Peyer's patch (tissue), 4 donors: Measurements from ENCODE around the gene CTXN3.

Source experiments
- POLR2A ChIP-seq, 2 donors: fragments of 450-650 bp; IDR thresholded peaks; one replicate each; pipeline ENCODE4 v1.5.1; 2017; ENCODE audit warnings: antibody characterized with exemption in 2 of 2, mild to moderate bottlenecking in 2 of 2, moderate library complexity in 2 of 2
- TF ChIP-seq, protein P1 (sequence below), 6 experiments: fragments of 450-650 bp in 4 of 6; fragments of 200-600 bp in 2 of 6; sonication (generic) in 1 of 6; IDR thresholded peaks; one replicate each; pipeline ENCODE4 v1.5.1; 2017 to 2019; ENCODE audit warnings: antibody characterized with exemption in 6 of 6, mild to moderate bottlenecking in 3 of 6, moderate library complexity in 1 of 6

DNA sequence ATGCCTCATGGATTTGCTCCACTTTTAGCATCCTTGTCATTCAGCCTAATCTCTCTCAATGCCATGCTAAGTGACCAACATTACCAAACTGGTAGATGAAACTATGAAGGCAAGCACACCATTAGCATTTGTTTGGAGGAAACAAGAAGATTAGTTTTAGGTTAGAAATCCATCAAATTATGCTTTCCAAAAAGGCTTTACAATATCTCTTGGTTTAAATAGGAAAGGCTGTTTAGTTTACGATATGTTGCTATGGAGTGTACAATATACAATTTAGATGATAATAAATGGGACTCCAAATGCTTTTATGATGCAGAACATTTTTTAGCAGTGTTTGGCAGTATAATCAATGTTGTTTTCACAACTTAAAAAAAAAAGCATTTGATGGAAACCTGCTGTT lies 47.8 kb upstream of the CTXN3 start:
- TF ChIP-seq, protein P1, sequence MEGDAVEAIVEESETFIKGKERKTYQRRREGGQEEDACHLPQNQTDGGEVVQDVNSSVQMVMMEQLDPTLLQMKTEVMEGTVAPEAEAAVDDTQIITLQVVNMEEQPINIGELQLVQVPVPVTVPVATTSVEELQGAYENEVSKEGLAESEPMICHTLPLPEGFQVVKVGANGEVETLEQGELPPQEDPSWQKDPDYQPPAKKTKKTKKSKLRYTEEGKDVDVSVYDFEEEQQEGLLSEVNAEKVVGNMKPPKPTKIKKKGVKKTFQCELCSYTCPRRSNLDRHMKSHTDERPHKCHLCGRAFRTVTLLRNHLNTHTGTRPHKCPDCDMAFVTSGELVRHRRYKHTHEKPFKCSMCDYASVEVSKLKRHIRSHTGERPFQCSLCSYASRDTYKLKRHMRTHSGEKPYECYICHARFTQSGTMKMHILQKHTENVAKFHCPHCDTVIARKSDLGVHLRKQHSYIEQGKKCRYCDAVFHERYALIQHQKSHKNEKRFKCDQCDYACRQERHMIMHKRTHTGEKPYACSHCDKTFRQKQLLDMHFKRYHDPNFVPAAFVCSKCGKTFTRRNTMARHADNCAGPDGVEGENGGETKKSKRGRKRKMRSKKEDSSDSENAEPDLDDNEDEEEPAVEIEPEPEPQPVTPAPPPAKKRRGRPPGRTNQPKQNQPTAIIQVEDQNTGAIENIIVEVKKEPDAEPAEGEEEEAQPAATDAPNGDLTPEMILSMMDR (IDR thresholded peaks at IDR 0.05) = no peak
- no peak for TF ChIP-seq POLR2A (IDR thresholded peaks at IDR 0.05)
